SHP77 (cell line): ENCODE results near the gene TENM3.

Experiments
- DNase-seq, 2 experiments: peaks; one replicate each; lab custom pipeline; 2025; lab: John Stamatoyannopoulos, UW

TENM3 gene

GRCh38 chr4:182288534-182288933 lies 45.3 kb downstream of the TENM3 start:
- DNase-seq: no peak

- DNase-seq: no peak
Observed at GRCh38 chr4:182289809-182290208, 46.6 kb downstream of the TENM3 start.

GRCh38 chr4:182291175-182291574 lies 48.0 kb downstream of the TENM3 start:
- no peak for DNase-seq

- DNase-seq: no peak
Observed at GRCh38 chr4:182291597-182292270, 48.5 kb downstream of the TENM3 start.

- DNase-seq: no peak
Observed at GRCh38 chr4:182292612-182293011, 49.4 kb downstream of the TENM3 start.

GRCh38 chr4:182293691-182294255 lies 50.6 kb downstream of the TENM3 start:
- DNase-seq: no peak

GRCh38 chr4:182294451-182294850 lies 51.2 kb downstream of the TENM3 start:
- DNase-seq: no peak

- no peak for DNase-seq
Observed at GRCh38 chr4:182297659-182298058, 54.5 kb downstream of the TENM3 start.

- no peak for DNase-seq
Observed at GRCh38 chr4:182301736-182302135, 58.5 kb downstream of the TENM3 start.

- DNase-seq: no peak
Observed at GRCh38 chr4:182303847-182304246, 60.6 kb downstream of the TENM3 start.

GRCh38 chr4:182306792-182307507 lies 63.7 kb downstream of the TENM3 start:
- DNase-seq: no peak

- DNase-seq: no peak
Observed at GRCh38 chr4:182307746-182308145, 64.5 kb downstream of the TENM3 start.

GRCh38 chr4:182309877-182310276 lies 66.7 kb downstream of the TENM3 start:
- DNase-seq: no peak

GRCh38 chr4:182310316-182310715 lies 67.1 kb downstream of the TENM3 start:
- no peak for DNase-seq

GRCh38 chr4:182310962-182311361 lies 67.8 kb downstream of the TENM3 start:
- DNase-seq: no peak

- DNase-seq: no peak
Observed at GRCh38 chr4:182314537-182314936, 71.3 kb downstream of the TENM3 start.

- DNase-seq: no peak
Observed at GRCh38 chr4:182318256-182318655, 75.1 kb downstream of the TENM3 start.

GRCh38 chr4:182320092-182320491 lies 76.9 kb downstream of the TENM3 start:
- no peak for DNase-seq

GRCh38 chr4:182320580-182320979 lies 77.4 kb downstream of the TENM3 start:
- no peak for DNase-seq

GRCh38 chr4:182324282-182324681 lies 81.1 kb downstream of the TENM3 start:
- no peak for DNase-seq

GRCh38 chr4:182325397-182325796 lies 82.2 kb downstream of the TENM3 start:
- DNase-seq: no peak

- no peak for DNase-seq
Observed at GRCh38 chr4:182325848-182326255, 82.7 kb downstream of the TENM3 start.

- DNase-seq: no peak
Observed at GRCh38 chr4:182328505-182328904, 85.3 kb downstream of the TENM3 start.
